Panc1 (cell line): ENCODE results near the gene KRT222. TPM values are rescaled to one million over a fixed set of nuclear protein-coding genes. Genes with fewer than 3 reads are reported as not detected.

Experiments
- ATAC-seq: fragments of 200-7000 bp; cut with Tn5 transposase; 2 replicates; pipeline ENCODE4 v1.9.1; 2020; ENCODE audit warnings: mild to moderate bottlenecking, moderate library complexity
- BruUV-seq: library from RNA; stranded (reverse); fragments of 400-500 nt; replicated peaks from 2 replicates; lab custom pipeline; 2021; lab: Mats Ljungman, UMichigan
- CTCF ChIA-PET: fragments of 300-600 bp; sonication (Branson Sonifier 250); formaldehyde crosslinking; loops from one replicate; lab custom pipeline; 2022; ENCODE audit warnings: antibody characterized with exemption; lab: Charles Lee
- POLR2A ChIA-PET: fragments of 300-600 bp; sonication (Branson Sonifier 250); formaldehyde crosslinking; loops from one replicate; lab custom pipeline; 2022; ENCODE audit warnings: antibody characterized with exemption; lab: Charles Lee
- DNase-seq: peaks from one replicate; pipeline ENCODE4 v3.0.0-alpha.2; 2010; ENCODE audit warnings: low read depth, low spot score
- H3K27ac ChIP-seq: 2 replicates; pipeline ENCODE4 v1.5.1; 2011; ENCODE audit warnings: mild to moderate bottlenecking, low read length, inconsistent platforms
- H3K27me3 ChIP-seq: fragments of 200-500 bp; sonication (Bioruptor generic); 2 replicates; pipeline ENCODE4 v1.6.0; 2014; ENCODE audit warnings: low read length, inconsistent platforms; ENCODE audit not compliant: control insufficient read depth, insufficient read depth
- H3K36me3 ChIP-seq: fragments of 200-500 bp; sonication (Bioruptor generic); 2 replicates; pipeline ENCODE4 v1.5.1; 2014; ENCODE audit warnings: inconsistent platforms, mild to moderate bottlenecking, low read length, moderate library complexity; ENCODE audit not compliant: control insufficient read depth, insufficient read depth
- H3K4me1 ChIP-seq: 2 replicates; pipeline ENCODE4 v1.5.1; 2011; ENCODE audit warnings: inconsistent platforms, mild to moderate bottlenecking, low read length, moderate library complexity; ENCODE audit not compliant: control insufficient read depth, insufficient read depth
- H3K4me3 ChIP-seq, 2 experiments: 2 replicates each; pipeline ENCODE4 v1.5.1; 2011 to 2012; ENCODE audit warnings: low read depth in 2 of 2, low read length in 2 of 2, mild to moderate bottlenecking in 2 of 2, inconsistent platforms in 1 of 2, moderate library complexity in 1 of 2
- H3K9me3 ChIP-seq: fragments of 200-500 bp; sonication (Bioruptor generic); 2 replicates; pipeline ENCODE4 v1.5.1; 2014; ENCODE audit warnings: low read depth, mild to moderate bottlenecking, inconsistent platforms, low read length, moderate library complexity; ENCODE audit not compliant: control insufficient read depth, insufficient read depth
- POLR2AphosphoS5 ChIP-seq: IDR thresholded peaks from 2 replicates; pipeline ENCODE4 v1.6.1; 2012; ENCODE audit warnings: mild to moderate bottlenecking, low read depth, low read length, moderate library complexity
- SIN3A ChIP-seq: IDR thresholded peaks from 2 replicates; pipeline ENCODE4 v1.6.1; 2012; ENCODE audit warnings: low read depth, mild to moderate bottlenecking, low read length, moderate library complexity, borderline replicate concordance; ENCODE audit not compliant: insufficient read depth
- TCF7L2 ChIP-seq: IDR thresholded peaks from 2 replicates; pipeline ENCODE4 v1.6.1; 2011; ENCODE audit warnings: mild to moderate bottlenecking, low read depth, low read length, inconsistent platforms
- in situ Hi-C: cut with HindIII; loops from 2 replicates; pipeline ENCODE4 v1.10.0; 2016; ENCODE audit warnings: low sequenced_read_pairs, low pct_unique_long_range_greater_than_20kb
- intact Hi-C: fragments of 100-400 bp; cut with micrococcal nuclease; formaldehyde crosslinking; loops from one replicate; pipeline ENCODE4 v1.10.0; 2022; ENCODE audit not compliant: unreplicated experiment
- total RNA-seq: library from RNA; stranded (reverse); gene quantifications from one replicate; pipeline ENCODE4 v1.2.1, GENCODE V29; 2021; ENCODE audit not compliant: unreplicated experiment
- TF ChIP-seq, protein P1 (sequence below), 2 experiments: IDR thresholded peaks; 2 replicates each; pipeline ENCODE4 v1.6.1; 2011 to 2012; ENCODE audit warnings: low read depth in 2 of 2, control low read depth in 1 of 2, low read length in 1 of 2, mild to moderate bottlenecking in 1 of 2, moderate library complexity in 1 of 2; ENCODE audit not compliant: insufficient read depth in 1 of 2
- TF ChIP-seq, protein P2 (sequence below): fragments of 450-650 bp; IDR thresholded peaks from 2 replicates; pipeline ENCODE4 v1.5.1; 2017; ENCODE audit warnings: mild to moderate bottlenecking

KRT222 gene
- total RNA-seq, 1 experiment from 2014 or later, result not detected

DNA sequence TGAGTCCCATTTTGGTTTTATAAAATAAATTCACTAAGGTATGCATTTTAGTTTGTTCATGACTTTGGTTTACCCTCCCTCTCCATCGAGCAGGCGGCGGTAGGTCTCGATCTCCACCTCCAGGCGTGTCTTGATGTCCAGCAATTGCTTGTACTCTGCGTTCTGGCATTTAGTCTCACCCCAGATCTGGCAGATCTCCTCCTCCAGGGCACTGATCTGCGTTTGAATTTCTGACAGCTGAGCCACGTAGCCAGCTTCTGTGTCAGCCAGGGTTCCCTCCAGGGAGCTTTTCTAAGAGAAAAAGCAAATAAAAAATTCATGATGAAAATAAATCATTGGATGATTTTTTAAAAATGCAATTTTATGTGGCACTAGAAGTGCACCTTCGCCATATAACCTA, 34.4 kb upstream of the KRT222 start:
- ChIA-PET POLR2A (no interaction called here), CTCF (interaction anchor here (0.8 kb wide), 1 partner anchor 84 kb away, joined by 4 read pairs; no protein-coding TSS in a partner anchor)
- Histone ChIP-seq H3K4me3 (no peak overlapping the region), H3K27ac (no peak overlapping the region), H3K27me3 (peaks cover 7% of the 10 kb centered on the region; the same call in 1 of the 2 replicates), H3K4me1 (no peaks in the 10 kb centered on the region), H3K9me3 (no peaks in the 10 kb centered on the region), H3K36me3 (no peaks in the 10 kb centered on the region)
- no TSS peak for BruUV-seq
- in situ Hi-C loops, result no loop called here
- TF ChIP-seq, protein P1, sequence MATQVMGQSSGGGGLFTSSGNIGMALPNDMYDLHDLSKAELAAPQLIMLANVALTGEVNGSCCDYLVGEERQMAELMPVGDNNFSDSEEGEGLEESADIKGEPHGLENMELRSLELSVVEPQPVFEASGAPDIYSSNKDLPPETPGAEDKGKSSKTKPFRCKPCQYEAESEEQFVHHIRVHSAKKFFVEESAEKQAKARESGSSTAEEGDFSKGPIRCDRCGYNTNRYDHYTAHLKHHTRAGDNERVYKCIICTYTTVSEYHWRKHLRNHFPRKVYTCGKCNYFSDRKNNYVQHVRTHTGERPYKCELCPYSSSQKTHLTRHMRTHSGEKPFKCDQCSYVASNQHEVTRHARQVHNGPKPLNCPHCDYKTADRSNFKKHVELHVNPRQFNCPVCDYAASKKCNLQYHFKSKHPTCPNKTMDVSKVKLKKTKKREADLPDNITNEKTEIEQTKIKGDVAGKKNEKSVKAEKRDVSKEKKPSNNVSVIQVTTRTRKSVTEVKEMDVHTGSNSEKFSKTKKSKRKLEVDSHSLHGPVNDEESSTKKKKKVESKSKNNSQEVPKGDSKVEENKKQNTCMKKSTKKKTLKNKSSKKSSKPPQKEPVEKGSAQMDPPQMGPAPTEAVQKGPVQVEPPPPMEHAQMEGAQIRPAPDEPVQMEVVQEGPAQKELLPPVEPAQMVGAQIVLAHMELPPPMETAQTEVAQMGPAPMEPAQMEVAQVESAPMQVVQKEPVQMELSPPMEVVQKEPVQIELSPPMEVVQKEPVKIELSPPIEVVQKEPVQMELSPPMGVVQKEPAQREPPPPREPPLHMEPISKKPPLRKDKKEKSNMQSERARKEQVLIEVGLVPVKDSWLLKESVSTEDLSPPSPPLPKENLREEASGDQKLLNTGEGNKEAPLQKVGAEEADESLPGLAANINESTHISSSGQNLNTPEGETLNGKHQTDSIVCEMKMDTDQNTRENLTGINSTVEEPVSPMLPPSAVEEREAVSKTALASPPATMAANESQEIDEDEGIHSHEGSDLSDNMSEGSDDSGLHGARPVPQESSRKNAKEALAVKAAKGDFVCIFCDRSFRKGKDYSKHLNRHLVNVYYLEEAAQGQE (IDR thresholded peaks at IDR 0.05; ENCODE audit: insufficient read depth in 1 of 2, low read depth in 2 of 2, low read length in 1 of 2), result no peak
- no peak for TF ChIP-seq SIN3A
- no peak for TF ChIP-seq POLR2AphosphoS5
- TF ChIP-seq TCF7L2, result no peak
- TF ChIP-seq, protein P2, sequence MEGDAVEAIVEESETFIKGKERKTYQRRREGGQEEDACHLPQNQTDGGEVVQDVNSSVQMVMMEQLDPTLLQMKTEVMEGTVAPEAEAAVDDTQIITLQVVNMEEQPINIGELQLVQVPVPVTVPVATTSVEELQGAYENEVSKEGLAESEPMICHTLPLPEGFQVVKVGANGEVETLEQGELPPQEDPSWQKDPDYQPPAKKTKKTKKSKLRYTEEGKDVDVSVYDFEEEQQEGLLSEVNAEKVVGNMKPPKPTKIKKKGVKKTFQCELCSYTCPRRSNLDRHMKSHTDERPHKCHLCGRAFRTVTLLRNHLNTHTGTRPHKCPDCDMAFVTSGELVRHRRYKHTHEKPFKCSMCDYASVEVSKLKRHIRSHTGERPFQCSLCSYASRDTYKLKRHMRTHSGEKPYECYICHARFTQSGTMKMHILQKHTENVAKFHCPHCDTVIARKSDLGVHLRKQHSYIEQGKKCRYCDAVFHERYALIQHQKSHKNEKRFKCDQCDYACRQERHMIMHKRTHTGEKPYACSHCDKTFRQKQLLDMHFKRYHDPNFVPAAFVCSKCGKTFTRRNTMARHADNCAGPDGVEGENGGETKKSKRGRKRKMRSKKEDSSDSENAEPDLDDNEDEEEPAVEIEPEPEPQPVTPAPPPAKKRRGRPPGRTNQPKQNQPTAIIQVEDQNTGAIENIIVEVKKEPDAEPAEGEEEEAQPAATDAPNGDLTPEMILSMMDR, result no peak
- ATAC-seq (no peak), DNase-seq (no peak)
- intact Hi-C loops, result no loop called here

- in situ Hi-C loops, result no loop called here
- ChIA-PET CTCF (no interaction called here), POLR2A (no interaction called here)
- no TSS peak for BruUV-seq
- Histone ChIP-seq H3K4me1 (no peaks in the 10 kb centered on the region), H3K27me3 (peaks cover 7% of the 10 kb centered on the region; the same call in 1 of the 2 replicates), H3K36me3 (no peaks in the 10 kb centered on the region), H3K4me3 (no peak overlapping the region), H3K27ac (no peak overlapping the region), H3K9me3 (no peaks in the 10 kb centered on the region)
- intact Hi-C loops, result no loop called here
- TF ChIP-seq TCF7L2, result no peak
- no peak for TF ChIP-seq SIN3A
- TF ChIP-seq, protein P1 (IDR thresholded peaks at IDR 0.05; ENCODE audit: insufficient read depth in 1 of 2, low read depth in 2 of 2, low read length in 1 of 2), result no peak
- TF ChIP-seq, protein P2, result no peak
- no peak for TF ChIP-seq POLR2AphosphoS5
- DNase-seq, result no peak
- no peak for ATAC-seq
These were observed 32.3 kb upstream of the KRT222 start for GRCh38 chr17:40697297-40697696.
